Measurements from ENCODE around the gene GRAP. TPM values are rescaled to one million over a fixed set of nuclear protein-coding genes. Genes with fewer than 3 reads are reported as not detected.

Gene GRAP
- total and polyA plus RNA-seq, 2 experiments from 2014 or later: 0.24 TPM; not detected in 1

- peaks cover 38% of the 10 kb centered on the region for H3K36me3 Mint-ChIP-seq (ENCODE audit: low read depth)
- Histone ChIP-seq H3K27ac (ENCODE audit: low read depth) (no peak overlapping the region), H2AFZ (no peak overlapping the region), H3K79me2 (replicated peaks; ENCODE audit: insufficient read depth) (peaks cover 67% of the 10 kb centered on the region), H3K36me3 (ENCODE audit: insufficient read depth) (peaks cover 6% of the 10 kb centered on the region; the same call in 1 of the 2 replicates), H4K20me1 (replicated peaks; ENCODE audit: insufficient read depth) (peaks cover 33% of the 10 kb centered on the region), H3K9me2 (ENCODE audit: insufficient read depth) (no peaks in the 10 kb centered on the region), H3F3A (replicated peaks; ENCODE audit: low read depth) (0 out of 2 replicates have a peak, but pooled peaks cover 4% of the 10 kb centered on the region), H3K27me3 (ENCODE audit: insufficient read depth) (no peaks in the 10 kb centered on the region), H3K4me2 (no peak overlapping the region), H3K4me1 (ENCODE audit: insufficient read depth) (peaks cover 15% of the 10 kb centered on the region), H3K4me3 (no peak overlapping the region)
- TF ChIP-seq ZNF331 (CRISPR knock-in tag; IDR thresholded peaks at IDR 0.05; ENCODE audit: low read depth): no peak
- no peak for TF ChIP-seq POLR2AphosphoS5 (IDR thresholded peaks at IDR 0.05; ENCODE audit: low read depth)
- no peak for TF ChIP-seq CREB1 (CRISPR knock-in tag; IDR thresholded peaks at IDR 0.05; ENCODE audit: low read depth)
- TF ChIP-seq NANOG (IDR thresholded peaks at IDR 0.05; ENCODE audit: borderline replicate concordance): no peak
- peaks cover 3% of the 10 kb centered on the region for H3K27me3 Mint-ChIP-seq (ENCODE audit: insufficient read depth, low read depth, poor library complexity)
- H3K27ac Mint-ChIP-seq: no peak overlapping the region
- DNase-seq (ENCODE audit: low spot score) (no peak), ATAC-seq (no peak)
- no peak overlapping the region for H3K4me3 Mint-ChIP-seq
- peaks cover 8% of the 10 kb centered on the region; the same call in 2 of the 3 replicates for H3K9me3 Mint-ChIP-seq
- peaks cover 14% of the 10 kb centered on the region for H3K4me1 Mint-ChIP-seq
These were observed 46.0 kb downstream of the GRAP start for GRCh38 chr17:19000531-19001325.

- no peak overlapping the region for H3K4me3 Mint-ChIP-seq
- TF ChIP-seq REST (IDR thresholded peaks at IDR 0.05; ENCODE audit: unreplicated experiment): no peak
- TF ChIP-seq POLR2AphosphoS5 (IDR thresholded peaks at IDR 0.05; ENCODE audit: low read depth): no peak
- TF ChIP-seq STAT1 (IDR thresholded peaks at IDR 0.05; ENCODE audit: unreplicated experiment): no peak
- TF ChIP-seq EZH2 (IDR thresholded peaks at IDR 0.05; ENCODE audit: low read depth, unreplicated experiment): no peak
- TF ChIP-seq ZNF114 (CRISPR knock-in tag; IDR thresholded peaks at IDR 0.05): no peak
- no peak for TF ChIP-seq CTCF (conservative IDR thresholded peaks at IDR 0.05; ENCODE audit: low read depth in 2 of 2)
- TF ChIP-seq NANOG (IDR thresholded peaks at IDR 0.05; ENCODE audit: borderline replicate concordance): no peak
- TF ChIP-seq CREB1 (CRISPR knock-in tag; IDR thresholded peaks at IDR 0.05; ENCODE audit: low read depth): no peak
- TF ChIP-seq ZNF331 (CRISPR knock-in tag; IDR thresholded peaks at IDR 0.05; ENCODE audit: low read depth): no peak
- no peak for TF ChIP-seq EZH2phosphoT487 (IDR thresholded peaks at IDR 0.05; ENCODE audit: unreplicated experiment)
- no peak for TF ChIP-seq ETS1 (IDR thresholded peaks at IDR 0.05)
These were observed 46.8 kb downstream of the GRAP start for GRCh38 chr17:18999911-19000310.

More at GRCh38 chr17:18999911-19000310, 46.8 kb downstream of the GRAP start:
- H3K9me2 ChIP-seq (ENCODE audit: insufficient read depth): no peaks in the 10 kb centered on the region
- Mint-ChIP-seq H3K27ac (no peak overlapping the region), H3K27me3 (ENCODE audit: insufficient read depth, low read depth, poor library complexity) (peaks cover 3% of the 10 kb centered on the region), H3K4me1 (peaks cover 14% of the 10 kb centered on the region), H3K36me3 (ENCODE audit: low read depth) (peaks cover 46% of the 10 kb centered on the region), H3K9me3 (peaks cover 13% of the 10 kb centered on the region; the same call in 2 of the 3 replicates)
- peaks cover 8% of the 10 kb centered on the region for H3K4me1 ChIP-seq (ENCODE audit: insufficient read depth)
- peaks cover 41% of the 10 kb centered on the region for H4K20me1 ChIP-seq (replicated peaks; ENCODE audit: insufficient read depth)
- H3F3A ChIP-seq (replicated peaks; ENCODE audit: low read depth): 0 out of 2 replicates have a peak, but pooled peaks cover under 1% of the 10 kb centered on the region
- no peak overlapping the region for H3K4me2 ChIP-seq
- H3K27me3 ChIP-seq (ENCODE audit: insufficient read depth): no peaks in the 10 kb centered on the region
- ATAC-seq (no peak), DNase-seq (ENCODE audit: low spot score) (no peak)
- H3K36me3 ChIP-seq (ENCODE audit: insufficient read depth): peaks cover 6% of the 10 kb centered on the region; the same call in 1 of the 2 replicates
- no peak overlapping the region for H3K27ac ChIP-seq (ENCODE audit: low read depth)
- H3K4me3 ChIP-seq: no peak overlapping the region
- H2AFZ ChIP-seq: no peak overlapping the region
- H3K79me2 ChIP-seq (replicated peaks; ENCODE audit: insufficient read depth): peaks cover 75% of the 10 kb centered on the region

Data from GM23338 (cell line).